DND-41 (cell line): ENCODE measurements around the gene TECR.

ENCODE experiments used
- ATAC-seq: fragments of 200-7000 bp; cut with Tn5 transposase; 3 replicates; pipeline ENCODE4 v1.9.1; 2021; ENCODE audit warnings: low read depth; ENCODE audit not compliant: insufficient read depth
- DNase-seq: peaks from one replicate; pipeline ENCODE4 v3.0.0-alpha.2; 2020
- H2AFZ ChIP-seq: 2 replicates; pipeline ENCODE4 v1.6.0; 2012; ENCODE audit warnings: low read depth, low read length
- H3K27ac ChIP-seq: 2 replicates; pipeline ENCODE4 v1.5.1; 2012; ENCODE audit warnings: low read length, inconsistent platforms
- H3K27me3 ChIP-seq: fragments of 200-600 bp; sonication (generic); 2 replicates; pipeline ENCODE4 v1.6.0; 2012; ENCODE audit warnings: low read length, mild to moderate bottlenecking, inconsistent platforms; ENCODE audit not compliant: insufficient read depth, poor library complexity
- H3K36me3 ChIP-seq: 2 replicates; pipeline ENCODE4 v1.5.1; 2012; ENCODE audit warnings: low read length, inconsistent platforms; ENCODE audit not compliant: insufficient read depth
- H3K4me1 ChIP-seq: 2 replicates; pipeline ENCODE4 v1.5.1; 2012; ENCODE audit warnings: mild to moderate bottlenecking, low read length; ENCODE audit not compliant: insufficient read depth
- H3K4me2 ChIP-seq: 2 replicates; pipeline ENCODE4 v1.6.0; 2012; ENCODE audit warnings: mild to moderate bottlenecking, moderate library complexity, low read length, inconsistent platforms; ENCODE audit not compliant: insufficient read depth
- H3K4me3 ChIP-seq, 2 experiments: fragments of 200-600 bp in 1 of 2; shearing (Covaris generic) in 1 of 2; 2 replicates each; pipeline ENCODE4 v1.5.1; 2012 to 2016; ENCODE audit warnings: inconsistent platforms in 2 of 2, low read length in 2 of 2, mild to moderate bottlenecking in 2 of 2, low read depth in 1 of 2, moderate library complexity in 1 of 2
- H3K79me2 ChIP-seq: 2 replicates; pipeline ENCODE4 v1.6.0; 2012; ENCODE audit warnings: low read length, inconsistent platforms; ENCODE audit not compliant: insufficient read depth
- H3K9ac ChIP-seq: 2 replicates; pipeline ENCODE4 v1.6.0; 2012; ENCODE audit warnings: low read depth, mild to moderate bottlenecking, inconsistent platforms, low read length, moderate library complexity
- H3K9me3 ChIP-seq: 2 replicates; pipeline ENCODE4 v1.5.1; 2012; ENCODE audit warnings: low read length, moderate library complexity, mild to moderate bottlenecking, inconsistent platforms; ENCODE audit not compliant: insufficient read depth, severe bottlenecking
- H4K20me1 ChIP-seq: 2 replicates; pipeline ENCODE4 v1.6.0; 2012; ENCODE audit warnings: low read length; ENCODE audit not compliant: insufficient read depth
- CTCF ChIP-seq: IDR thresholded peaks from 2 replicates; pipeline ENCODE4 v1.5.1; 2012; ENCODE audit warnings: borderline replicate concordance, low read length, moderate library complexity, mild to moderate bottlenecking; ENCODE audit not compliant: poor library complexity, severe bottlenecking; ENCODE audit errors: extremely low read depth
- EZH2 ChIP-seq: IDR thresholded peaks from 3 replicates; pipeline ENCODE4 v1.6.1; 2012; ENCODE audit warnings: borderline replicate concordance, low read depth, mild to moderate bottlenecking, moderate library complexity, low read length, inconsistent platforms; ENCODE audit not compliant: severe bottlenecking

TECR gene

GRCh38 chr19:14516048-14516534, 13.3 kb upstream of the TECR start:
- H3K27me3 ChIP-seq, result no peaks in the 10 kb centered on the region
- TF ChIP-seq CTCF (peak; percentile 23), EZH2 (no peak)
- H3K4me3 ChIP-seq, result peak overlapping the region; percentile 85 to 92; a peak in 3 of 4 replicates
- no peak overlapping the region for H2AFZ ChIP-seq
- peak overlapping the region; percentile 89 for H3K9ac ChIP-seq
- no peak for ATAC-seq
- H3K36me3 ChIP-seq, result peaks cover 35% of the 10 kb centered on the region
- H3K27ac ChIP-seq, result peak overlapping the region; percentile 43
- DNase-seq, result no peak
- peaks cover 44% of the 10 kb centered on the region for H3K4me1 ChIP-seq
- H3K79me2 ChIP-seq, result peaks cover 37% of the 10 kb centered on the region
- no peaks in the 10 kb centered on the region for H3K9me3 ChIP-seq
- peak overlapping the region; percentile 98 for H3K4me2 ChIP-seq
- H4K20me1 ChIP-seq, result peaks cover 40% of the 10 kb centered on the region

GRCh38 chr19:14516746-14517438, 12.5 kb upstream of the TECR start:
- H4K20me1 ChIP-seq, result peaks cover 40% of the 10 kb centered on the region
- DNase-seq (no peak), ATAC-seq (no peak)
- H3K9me3 ChIP-seq, result no peaks in the 10 kb centered on the region
- TF ChIP-seq CTCF (no peak), EZH2 (no peak)
- no peaks in the 10 kb centered on the region for H3K27me3 ChIP-seq
- peaks cover 35% of the 10 kb centered on the region for H3K36me3 ChIP-seq
- peak overlapping the region; percentile 85 to 92; a peak in 3 of 4 replicates for H3K4me3 ChIP-seq
- peak overlapping the region; percentile 89 for H3K9ac ChIP-seq
- peak overlapping the region; percentile 95 for H3K27ac ChIP-seq
- no peak overlapping the region for H2AFZ ChIP-seq
- peaks cover 37% of the 10 kb centered on the region for H3K79me2 ChIP-seq
- H3K4me1 ChIP-seq, result peaks cover 44% of the 10 kb centered on the region
- peak overlapping the region; percentile 98 for H3K4me2 ChIP-seq

GRCh38 chr19:14517446-14517839, 12.0 kb upstream of the TECR start:
- no peaks in the 10 kb centered on the region for H3K27me3 ChIP-seq
- peak overlapping the region; percentile 89 for H3K9ac ChIP-seq
- H3K4me3 ChIP-seq, result peak overlapping the region; percentile 85 to 92; a peak in 3 of 4 replicates
- H2AFZ ChIP-seq, result no peak overlapping the region
- ATAC-seq, result no peak
- H4K20me1 ChIP-seq, result peaks cover 40% of the 10 kb centered on the region
- TF ChIP-seq EZH2 (no peak), CTCF (peak; percentile 3)
- H3K9me3 ChIP-seq, result no peaks in the 10 kb centered on the region
- peaks cover 44% of the 10 kb centered on the region for H3K4me1 ChIP-seq
- H3K27ac ChIP-seq, result peak overlapping the region; percentile 95
- no peak for DNase-seq
- H3K4me2 ChIP-seq, result peak overlapping the region; percentile 98
- peaks cover 37% of the 10 kb centered on the region for H3K79me2 ChIP-seq
- peaks cover 35% of the 10 kb centered on the region for H3K36me3 ChIP-seq
